Stimulated activated CD8-positive, alpha-beta memory T cell treated with anti-CD3 and anti-CD28 coated beads, Interleukin-4, amount 100 ng/mL, for 24 hours (primary cell): ENCODE results near the gene SIMC1.

Source experiments
- DNase-seq: peaks from one replicate; pipeline ENCODE4 v3.0.0-alpha.2; 2020; ENCODE audit warnings: low read depth

SIMC1 gene

GRCh38 chr5:176388444-176389134 lies 150.4 kb downstream of the SIMC1 start, which contains the start of the genes HIGD2A and NOP16:
Gene HIGD2A, plus strand, starts transcription at chr5:176388751. Its CDS starts 69 bp downstream, at chr5:176388820.
Gene NOP16, minus strand, starts transcription at chr5:176388598. Its CDS starts 59 bp downstream, at chr5:176388539.
- peak; percentile 99 for DNase-seq

- DNase-seq: no peak
Measured at GRCh38 chr5:176389135-176390123, 151.2 kb downstream of the SIMC1 start.

- DNase-seq: no peak
Measured at GRCh38 chr5:176391479-176391878, 153.3 kb downstream of the SIMC1 start.

- no peak for DNase-seq
Measured at GRCh38 chr5:176391999-176392398, 153.8 kb downstream of the SIMC1 start.

GRCh38 chr5:176392526-176392925 lies 154.3 kb downstream of the SIMC1 start:
- no peak for DNase-seq

- DNase-seq: no peak
Measured at GRCh38 chr5:176394096-176394495, 155.9 kb downstream of the SIMC1 start.

- no peak for DNase-seq
Measured at GRCh38 chr5:176394881-176395675, 156.9 kb downstream of the SIMC1 start.
